ENCODE measurements around the gene SIDT2.
"Not testable (repeated sequence)": the region's sequence is repeated elsewhere in the genome, so short reads cannot be mapped to it uniquely, and the experiment has no call there.

The SIDT2 gene

DNA sequence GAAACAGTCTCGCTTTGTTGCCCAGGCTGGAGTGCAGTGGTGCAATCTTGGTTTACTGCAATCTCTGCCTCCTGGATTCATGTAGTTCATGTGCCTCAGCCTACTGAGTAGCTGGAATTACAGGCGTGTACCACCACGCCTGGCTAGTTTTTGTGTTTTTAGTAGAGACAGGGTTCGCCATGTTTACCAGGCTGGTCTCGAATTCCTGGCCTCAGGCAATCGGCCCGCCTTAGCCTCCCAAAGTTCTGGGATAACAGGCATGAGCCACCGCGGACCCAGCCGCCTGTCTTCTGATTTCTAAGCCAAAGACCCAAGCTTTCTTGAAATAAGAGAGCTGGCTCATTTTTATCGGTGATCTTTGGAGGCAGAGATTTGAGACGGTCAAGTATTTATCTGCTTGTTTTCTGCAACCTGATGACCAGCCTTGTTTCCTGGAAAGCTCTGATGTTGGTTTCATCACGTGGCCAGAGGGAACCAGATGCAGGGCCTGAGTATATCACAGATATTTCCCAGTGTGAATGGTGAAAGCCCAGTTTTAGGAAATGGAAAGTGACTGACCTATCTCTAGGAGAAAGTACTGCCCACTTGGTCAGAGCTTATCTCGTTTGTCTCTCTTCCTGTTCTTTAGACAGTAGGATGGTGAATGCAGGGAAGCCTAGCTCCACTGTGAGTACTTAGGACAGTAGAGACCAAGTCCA is 5.7 kb upstream of the SIDT2 start:
- DNase-seq: no peak

DNA sequence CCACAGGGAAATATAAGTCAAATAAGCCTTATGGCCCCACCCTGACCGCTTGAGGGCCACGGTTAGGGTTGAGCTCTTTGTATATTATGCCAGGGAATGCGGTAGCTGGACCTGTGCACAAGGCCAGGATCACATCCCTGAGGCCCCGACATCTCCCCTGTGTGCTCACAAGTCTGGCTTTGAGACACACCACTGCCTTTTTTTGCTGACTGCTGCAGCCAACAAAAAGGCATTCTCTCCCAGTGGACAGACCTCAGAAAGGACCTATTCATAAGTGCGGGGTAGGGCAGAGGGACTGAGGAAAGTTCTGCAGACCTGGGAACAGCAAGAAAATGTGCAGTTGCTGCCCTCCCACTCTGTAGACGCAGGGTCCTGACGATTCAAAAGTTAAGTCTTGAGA is 3.4 kb upstream of the SIDT2 start:
- DNase-seq: no peak

DNA sequence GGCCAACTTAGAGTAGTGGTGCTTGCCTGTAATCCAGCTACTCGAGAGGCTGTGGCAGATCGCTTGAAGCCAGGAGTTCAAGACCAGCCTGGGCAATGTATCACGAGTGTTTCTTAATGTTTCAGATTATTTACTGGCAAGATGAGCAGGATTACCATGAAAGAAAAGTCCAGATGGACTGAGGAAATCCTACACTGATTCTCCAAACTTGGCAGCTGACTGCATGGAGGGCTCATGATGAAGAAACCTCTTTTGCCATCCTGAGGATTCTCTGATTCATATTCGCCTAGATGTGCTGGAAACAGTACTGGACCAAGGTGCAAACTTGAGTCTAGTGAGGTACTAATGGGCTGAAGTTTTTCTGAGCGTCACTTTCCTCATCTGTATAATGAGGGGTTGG is 2.8 kb upstream of the SIDT2 start:
- no peak for DNase-seq

DNA sequence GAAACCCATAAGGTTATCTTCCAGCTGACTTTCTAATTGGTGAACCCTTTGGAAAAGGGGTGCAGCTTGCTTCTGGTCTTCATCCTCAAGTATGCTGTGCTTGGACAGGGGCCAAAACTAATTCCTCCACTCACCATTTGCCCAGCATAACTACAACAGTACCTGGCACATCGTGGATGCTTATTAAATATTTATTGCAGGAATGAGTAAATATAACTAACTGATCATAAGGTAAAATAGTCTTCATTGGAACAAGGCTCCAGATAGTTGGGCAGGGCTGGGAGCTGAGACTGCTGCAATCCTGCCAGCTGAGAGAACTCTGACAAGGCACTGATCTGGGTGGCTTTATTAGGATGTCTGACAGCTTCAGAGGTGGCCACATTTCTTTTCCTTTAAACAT is 2.4 kb upstream of the SIDT2 start:
- no peak for DNase-seq

DNA sequence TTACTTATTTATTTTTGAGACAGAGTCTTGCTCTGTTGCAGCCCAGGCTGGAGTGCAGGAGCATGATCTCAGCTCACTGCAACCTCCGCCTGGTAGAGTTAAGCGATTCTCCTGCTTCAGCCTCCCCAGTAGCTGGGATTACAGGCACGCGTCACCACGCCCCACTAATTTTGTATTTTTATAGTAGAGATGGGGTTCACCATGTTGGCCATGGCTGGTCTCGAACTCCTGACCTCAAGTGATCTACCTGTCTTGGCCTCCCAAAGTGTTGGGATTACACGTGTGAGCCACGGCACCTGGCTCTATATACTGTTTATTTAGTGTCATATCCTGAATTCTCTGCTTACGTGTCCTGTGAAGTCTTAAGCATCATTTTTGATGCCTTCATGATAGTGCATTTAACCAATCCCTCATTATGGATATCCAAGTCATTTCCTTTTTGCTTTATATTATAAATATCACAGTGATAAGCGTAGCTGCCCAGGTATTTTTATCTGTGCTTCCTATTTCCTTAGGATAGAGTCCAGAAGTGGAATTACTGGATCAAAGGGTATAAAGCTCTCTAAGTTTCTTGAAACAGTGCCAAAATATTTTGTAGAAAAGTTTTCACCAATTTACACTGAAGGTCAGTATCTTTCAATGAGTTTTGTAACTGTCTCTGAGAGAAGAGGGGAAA is 871 bp upstream of the SIDT2 start:
- no peak for DNase-seq

DNA sequence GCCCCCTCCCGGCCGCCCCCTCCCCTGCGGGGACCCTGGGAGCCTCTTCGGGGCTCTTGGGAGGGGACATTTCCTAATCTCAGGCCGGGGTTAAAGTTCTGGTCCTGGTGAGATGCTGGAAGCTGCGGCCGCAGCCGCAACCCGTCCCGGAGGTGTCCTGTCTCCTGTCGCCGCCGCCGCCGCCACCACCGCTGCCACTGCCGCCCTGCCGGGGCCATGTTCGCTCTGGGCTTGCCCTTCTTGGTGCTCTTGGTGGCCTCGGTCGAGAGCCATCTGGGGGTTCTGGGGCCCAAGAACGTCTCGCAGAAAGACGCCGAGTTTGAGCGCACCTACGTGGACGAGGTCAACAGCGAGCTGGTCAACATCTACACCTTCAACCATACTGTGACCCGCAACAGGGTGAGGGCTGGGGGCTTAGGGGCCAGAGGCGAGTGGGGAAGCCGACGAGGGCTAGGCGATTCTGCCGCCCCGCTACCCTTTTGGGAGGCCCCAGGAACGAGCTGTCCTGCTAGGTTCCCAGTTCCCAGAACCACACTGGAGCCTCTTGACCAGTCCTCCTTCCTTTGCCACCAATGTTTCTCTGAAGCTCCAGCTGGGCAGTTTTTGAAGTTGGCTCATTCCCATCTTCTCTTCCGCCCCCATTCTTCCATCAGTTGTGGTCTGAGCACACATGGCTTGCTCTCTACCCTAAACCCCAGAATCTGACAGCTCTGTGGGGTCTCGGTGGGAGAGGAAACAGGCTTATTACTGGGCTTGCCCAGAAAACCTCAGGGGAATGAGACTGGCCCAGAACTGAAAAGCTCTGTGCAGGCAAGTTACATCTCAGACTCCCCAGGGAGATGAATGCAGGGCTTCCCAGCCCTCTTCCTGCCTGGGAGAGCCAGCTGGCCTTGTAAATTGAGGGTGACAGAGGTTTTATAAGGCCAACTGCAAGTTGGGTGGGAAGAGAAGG is 781 bp downstream of the SIDT2 start:
- DNase-seq: peak; percentile 31

DNA sequence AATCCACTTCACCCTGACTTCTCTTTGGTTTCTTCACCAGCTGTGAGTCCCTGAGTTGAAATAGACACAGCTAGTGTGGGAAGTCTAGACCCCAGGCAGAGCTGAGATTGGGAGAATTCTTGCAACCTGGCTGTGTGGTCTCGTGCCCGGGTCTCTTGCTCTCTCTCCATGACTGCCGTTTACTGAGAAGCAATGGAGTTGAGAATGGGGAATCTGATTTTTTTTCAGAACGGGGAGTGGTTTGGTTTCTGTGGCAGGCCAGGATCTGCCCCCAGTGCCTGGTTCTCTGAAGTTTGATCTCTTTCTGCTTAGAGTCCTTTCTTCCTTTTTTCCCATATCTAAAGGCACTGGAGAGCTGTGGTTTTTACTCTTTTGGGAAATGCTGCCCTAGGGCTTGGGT is 1.5 kb downstream of the SIDT2 start:
- no peak for DNase-seq

DNA sequence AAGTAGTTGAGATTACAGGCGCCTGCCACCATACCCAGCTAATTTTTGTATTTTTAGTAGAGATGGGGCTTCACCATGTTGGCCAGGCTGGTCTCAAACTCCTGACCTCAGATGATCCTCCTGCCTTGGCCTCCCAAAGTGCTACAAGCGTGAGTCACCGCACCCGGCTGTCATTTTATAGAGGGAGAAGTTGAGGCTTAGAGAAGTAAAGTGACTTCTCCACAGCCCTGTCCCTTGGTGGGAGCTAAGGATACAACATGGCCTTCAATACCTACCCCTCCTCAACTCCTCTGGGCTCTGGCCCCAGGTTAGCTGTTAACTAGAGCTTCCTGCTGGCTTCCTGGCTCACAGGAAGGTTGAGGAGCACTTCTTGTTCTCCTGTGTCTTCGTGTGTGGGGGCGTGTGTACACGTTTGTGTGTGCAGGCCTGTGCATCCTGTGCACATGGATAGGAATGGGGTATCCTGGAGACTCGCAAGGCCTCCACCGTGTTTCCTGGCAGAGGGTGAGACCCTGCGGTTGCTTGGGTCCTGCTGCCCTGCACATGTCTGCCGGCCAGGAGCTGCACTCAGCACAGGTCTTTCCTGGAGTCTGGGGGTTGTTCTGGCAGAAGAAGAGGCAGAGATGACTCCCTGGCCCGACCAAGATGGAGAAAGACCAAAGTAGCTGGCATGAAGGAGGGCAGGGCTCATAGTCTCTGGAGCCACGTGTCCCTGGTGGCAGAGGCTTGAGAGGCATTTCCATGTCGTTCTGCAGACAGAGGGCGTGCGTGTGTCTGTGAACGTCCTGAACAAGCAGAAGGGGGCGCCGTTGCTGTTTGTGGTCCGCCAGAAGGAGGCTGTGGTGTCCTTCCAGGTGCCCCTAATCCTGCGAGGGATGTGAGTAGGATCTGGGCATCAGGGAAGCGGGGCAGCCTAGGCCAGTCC is 2.4 kb downstream of the SIDT2 start:
- peak; percentile 40 for DNase-seq

DNA sequence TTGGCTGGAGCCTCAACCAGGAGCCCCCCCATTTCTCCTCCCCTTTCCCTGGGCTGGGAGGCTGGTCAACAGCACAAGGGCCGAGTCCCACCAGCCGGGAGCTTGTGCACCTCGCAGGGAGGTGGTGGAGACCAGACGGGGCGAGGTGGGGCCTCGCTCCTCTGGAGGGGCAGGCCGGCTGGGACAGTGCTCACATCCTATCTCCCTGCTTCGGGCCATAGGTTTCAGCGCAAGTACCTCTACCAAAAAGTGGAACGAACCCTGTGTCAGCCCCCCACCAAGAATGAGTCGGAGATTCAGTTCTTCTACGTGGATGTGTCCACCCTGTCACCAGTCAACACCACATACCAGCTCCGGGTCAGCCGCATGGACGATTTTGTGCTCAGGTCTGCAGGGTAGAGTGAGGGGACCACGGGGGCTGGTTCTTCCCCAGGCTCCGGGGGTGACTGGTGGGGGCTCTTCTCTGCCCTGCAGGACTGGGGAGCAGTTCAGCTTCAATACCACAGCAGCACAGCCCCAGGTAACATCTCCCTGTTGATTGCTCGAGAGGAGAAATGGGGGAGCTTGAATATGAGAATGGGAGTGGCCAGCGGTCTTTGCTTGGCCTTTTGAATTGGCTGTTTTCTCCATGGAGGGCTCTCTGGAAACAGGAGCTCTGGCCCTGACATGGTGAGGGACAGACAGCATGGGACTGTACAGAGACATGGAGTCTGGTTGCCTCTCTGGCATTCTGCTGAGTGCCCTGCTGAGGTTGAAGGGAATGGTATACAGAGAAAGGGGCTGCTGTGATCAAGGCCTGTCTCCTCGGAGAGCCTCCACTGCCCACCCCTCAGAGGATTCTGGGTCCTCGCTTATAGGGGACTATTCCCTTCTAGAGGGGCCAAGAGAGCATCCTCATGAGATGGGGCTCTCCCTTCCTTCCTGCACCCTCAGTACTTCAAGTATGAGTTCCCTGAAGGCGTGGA is 3.3 kb downstream of the SIDT2 start:
- DNase-seq: no peak

DNA sequence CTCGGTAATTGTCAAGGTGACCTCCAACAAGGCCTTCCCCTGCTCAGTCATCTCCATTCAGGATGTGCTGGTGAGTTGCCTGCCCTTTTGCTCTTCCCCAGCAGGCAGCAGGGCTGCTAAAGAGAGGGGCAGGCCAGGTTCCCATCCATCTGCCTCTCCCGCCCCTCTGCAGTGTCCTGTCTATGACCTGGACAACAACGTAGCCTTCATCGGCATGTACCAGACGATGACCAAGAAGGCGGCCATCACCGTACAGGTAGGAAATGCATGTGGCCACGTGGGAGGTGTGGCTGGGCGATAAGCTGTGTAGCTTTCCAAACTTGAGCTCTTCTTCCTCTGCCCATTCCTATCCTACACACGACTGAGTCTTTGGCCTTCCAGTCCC is 4.0 kb downstream of the SIDT2 start:
- DNase-seq: no peak

DNA sequence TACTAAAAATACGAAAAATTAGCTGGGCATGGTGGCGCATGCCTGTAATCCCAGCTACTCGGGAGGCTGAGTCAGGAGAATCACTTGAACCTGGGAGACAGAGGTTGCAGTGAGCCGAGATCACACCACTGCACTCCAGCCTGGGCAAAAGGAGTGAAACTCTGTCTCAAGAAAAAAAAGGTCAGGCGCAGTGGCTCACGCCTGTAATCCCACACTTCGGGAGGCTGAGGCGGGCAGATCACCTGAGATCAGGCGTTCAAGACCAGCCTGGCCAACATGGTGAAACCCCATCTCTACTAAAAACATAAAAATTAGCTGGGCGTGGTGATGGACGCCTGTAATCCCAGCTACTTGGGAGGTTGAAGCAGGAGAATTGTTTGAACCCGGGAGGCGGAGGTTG is 4.6 kb downstream of the SIDT2 start:
- DNase-seq: not testable (repeated sequence)

DNA sequence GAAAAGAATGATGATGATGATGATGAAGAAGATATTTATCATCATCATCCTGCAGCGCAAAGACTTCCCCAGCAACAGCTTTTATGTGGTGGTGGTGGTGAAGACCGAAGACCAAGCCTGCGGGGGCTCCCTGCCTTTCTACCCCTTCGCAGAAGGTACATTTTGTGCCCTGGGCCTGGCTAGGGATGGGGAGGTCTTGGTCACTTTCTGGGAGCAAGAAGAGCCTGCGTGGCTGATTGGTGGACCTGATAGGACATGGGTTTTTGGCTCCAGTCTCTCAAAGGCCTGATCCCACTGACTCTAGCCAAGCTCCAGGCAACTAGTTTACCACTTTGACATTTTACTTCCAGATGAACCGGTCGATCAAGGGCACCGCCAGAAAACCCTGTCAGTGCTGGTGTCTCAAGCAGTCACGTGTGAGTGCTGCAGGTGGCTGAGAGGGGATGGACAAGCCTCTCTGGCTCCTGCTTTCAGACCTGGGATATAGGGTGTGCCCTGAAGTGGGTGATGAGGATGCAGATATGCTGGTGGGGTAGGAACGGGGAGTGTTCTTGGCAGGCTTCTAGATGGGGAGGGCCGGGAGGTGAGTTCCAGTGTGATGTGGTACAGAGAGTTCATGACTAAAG is 5.3 kb downstream of the SIDT2 start:
- no peak for DNase-seq

DNA sequence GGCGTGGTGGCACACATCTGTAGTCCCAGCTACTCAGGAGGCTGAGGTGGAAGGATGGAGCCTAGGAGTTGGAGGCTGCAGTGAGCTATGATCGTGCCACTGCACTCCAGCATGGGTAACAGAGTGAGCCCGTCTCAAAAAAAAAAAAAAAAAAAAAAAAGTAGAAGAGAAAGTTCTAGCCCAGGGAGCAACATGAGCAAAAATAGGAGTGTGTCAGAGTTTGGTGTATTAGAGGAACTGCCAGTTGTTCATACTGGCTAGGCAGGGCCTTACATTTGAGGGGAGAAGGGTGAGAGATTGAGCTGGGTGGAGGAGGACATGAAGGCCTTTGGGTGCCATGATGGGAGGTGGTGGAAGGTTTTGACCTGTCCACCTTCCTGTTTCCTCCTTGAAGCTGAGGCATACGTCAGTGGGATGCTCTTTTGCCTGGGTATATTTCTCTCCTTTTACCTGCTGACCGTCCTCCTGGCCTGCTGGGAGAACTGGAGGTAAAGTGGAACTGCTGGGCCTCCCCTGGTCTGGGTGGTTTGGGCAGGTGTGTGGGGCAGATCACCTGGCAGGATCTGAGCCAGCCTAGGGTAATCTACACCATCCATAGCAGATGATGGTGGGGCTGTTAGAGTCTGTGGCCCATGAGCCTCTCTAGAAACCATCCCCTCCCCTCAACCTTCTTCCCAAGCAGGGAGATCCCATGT is 7.3 kb downstream of the SIDT2 start:
- DNase-seq: no peak

DNA sequence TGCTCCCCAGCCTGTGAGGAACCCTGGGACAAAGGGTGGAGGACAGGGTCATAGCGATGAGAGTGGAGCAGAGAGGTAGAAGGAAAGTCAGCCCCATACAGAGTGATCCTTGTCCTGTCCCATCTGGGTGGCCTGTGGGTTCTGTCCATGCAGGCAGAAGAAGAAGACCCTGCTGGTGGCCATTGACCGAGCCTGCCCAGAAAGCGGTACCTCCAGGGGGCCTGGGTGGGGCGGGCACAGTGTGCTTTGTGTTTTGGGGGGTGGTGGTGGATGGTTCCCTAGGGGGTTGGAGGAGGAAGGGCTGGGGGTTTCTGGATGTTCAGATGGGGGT is 7.9 kb downstream of the SIDT2 start:
- no peak for DNase-seq

DNA sequence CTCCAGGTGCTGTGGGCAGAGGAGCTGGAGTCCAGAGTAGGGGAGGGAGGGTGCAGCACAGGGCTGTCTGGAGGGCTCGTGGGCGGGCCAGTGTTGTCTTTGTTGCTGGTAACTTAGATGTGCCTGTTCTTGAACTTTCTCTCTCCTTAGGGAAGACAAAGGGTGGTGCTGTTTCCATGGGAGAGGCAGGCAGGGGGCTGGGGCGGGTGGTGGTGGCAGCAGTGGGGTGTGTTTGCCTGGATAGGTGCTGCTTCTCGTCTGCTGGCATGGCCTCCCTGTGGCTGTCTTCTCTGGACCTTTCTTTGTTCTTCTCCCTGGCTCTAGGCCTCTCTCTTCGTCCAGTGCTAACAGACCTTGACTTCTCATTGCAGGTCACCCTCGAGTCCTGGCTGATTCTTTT is 8.5 kb downstream of the SIDT2 start:
- DNase-seq: no peak

DNA sequence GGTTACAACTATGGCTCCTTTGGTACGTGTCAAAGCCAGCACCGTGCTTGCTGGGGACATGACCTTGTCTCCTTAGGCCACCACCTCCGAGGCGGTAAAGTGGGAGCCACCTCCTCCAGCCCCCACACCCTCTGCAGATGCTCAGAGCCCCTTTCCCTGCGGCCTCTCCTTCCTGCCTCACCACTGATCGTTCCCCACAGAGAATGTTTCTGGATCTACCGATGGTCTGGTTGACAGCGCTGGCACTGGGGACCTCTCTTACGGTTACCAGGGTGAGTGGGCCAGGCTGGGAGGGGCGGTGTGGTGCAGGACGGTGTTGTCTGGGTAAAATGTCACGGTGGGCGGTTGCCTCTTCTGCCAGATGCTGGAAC is 8.9 kb downstream of the SIDT2 start:
- DNase-seq: no peak

DNA sequence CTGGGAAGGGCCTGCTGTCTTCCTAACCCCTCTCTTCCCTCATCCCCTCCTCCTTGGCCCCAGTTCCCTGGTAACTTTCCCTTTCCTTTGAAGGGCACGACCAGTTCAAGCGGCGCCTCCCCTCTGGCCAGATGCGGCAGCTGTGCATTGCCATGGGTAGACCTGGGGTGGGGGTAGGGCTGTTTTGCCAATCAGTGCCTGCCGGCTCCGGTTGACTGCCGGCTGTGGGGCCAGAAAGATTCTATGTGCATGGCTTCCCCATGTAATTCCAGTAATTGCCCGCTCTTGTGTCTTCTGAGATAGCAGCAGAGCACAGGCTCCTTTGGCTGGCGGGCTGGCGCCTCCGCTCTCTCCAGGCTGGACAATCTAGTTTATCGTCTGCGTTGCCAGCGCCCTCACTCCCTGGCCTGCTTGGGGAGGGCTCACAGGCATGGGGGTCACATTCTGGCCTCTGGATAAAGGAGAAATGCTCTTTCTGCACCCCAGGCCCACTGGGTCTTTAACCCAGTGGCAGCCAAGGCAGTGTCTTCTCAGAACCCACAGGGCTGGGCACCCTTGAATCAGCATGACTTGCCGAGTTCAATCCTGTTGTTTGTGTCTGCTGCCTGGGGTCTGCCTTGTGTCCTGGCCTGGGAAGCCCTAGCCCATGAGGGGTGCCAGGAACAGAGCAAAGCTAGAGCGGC is 9.4 kb downstream of the SIDT2 start:
- DNase-seq: no peak

DNA sequence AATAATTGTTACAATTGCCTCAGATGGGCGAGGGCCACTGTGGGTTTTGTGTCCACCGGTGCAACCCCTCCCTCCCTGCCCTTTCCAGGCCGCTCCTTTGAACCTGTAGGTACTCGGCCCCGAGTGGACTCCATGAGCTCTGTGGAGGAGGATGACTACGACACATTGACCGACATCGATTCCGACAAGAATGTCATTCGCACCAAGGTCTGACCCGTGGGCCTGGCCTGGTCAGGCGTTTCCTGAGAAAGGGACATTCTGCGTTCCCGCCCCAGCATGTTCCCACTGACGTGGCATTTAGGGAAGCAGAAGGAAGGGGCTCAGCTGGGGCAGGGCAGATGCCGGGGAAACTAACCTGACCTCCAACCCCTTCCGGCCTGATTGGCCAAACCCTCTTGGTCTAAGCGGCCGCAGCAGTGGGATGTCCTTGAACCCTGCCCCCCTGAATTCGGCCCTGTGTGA is 10.1 kb downstream of the SIDT2 start:
- DNase-seq: no peak

DNA sequence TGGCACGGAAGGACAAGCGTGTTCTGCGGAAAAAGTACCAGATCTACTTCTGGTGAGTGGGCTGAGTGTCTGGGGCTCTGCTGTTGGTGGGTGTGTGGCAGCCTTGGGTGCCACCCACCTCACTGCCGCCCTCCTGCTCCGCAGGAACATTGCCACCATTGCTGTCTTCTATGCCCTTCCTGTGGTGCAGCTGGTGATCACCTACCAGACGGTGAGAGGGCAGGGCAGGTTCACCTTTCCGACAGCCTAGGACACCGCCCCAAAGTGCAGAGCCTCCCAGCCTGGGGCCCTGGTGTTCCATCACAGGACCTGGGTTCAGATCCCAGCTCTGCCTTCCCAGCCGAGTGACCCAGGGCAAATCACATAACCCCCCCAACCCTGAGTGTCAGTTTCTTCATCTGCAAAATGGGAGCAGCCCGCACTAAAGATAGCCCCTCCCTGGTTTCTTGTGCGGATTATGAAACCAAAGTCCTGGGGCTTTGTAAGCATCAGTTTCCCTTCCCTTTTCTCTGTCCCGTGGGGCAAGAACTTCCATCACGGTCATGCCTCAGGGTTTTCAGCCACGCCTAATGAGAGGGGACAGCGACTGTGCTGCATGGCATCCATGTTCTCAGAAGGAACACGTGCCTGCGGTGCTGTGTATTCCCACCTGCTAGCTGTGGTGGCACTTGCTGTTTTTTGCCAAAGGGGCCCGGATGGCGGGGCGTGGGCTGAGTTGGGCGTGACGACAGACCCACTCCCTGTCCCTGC is 10.8 kb downstream of the SIDT2 start:
- no peak for DNase-seq
